ENCODE measurements around the gene FAM89B.
"Not testable (repeated sequence)": the region's sequence is repeated elsewhere in the genome, so short reads cannot be mapped to it uniquely, and the experiment has no call there.

FAM89B gene

GRCh38 chr11:65563601-65564000 lies 8.7 kb upstream of the FAM89B start:
- H3K4me3 ChIP-seq (ENCODE audit: low read depth, low read length), result no peak overlapping the region
- DNase-seq (ENCODE audit: low read depth), result no peak
- TF ChIP-seq CTCF (IDR thresholded peaks at IDR 0.05; ENCODE audit: control insufficient read depth, extremely low read depth, insufficient read depth), result no peak

GRCh38 chr11:65564879-65565559 lies 7.3 kb upstream of the FAM89B start:
- H3K4me3 ChIP-seq (ENCODE audit: low read depth, low read length); DNase-seq (ENCODE audit: low read depth): not testable (repeated sequence)

GRCh38 chr11:65565624-65566453 lies 6.5 kb upstream of the FAM89B start:
- DNase-seq (ENCODE audit: low read depth), result no peak
- TF ChIP-seq CTCF (IDR thresholded peaks at IDR 0.05; ENCODE audit: control insufficient read depth, extremely low read depth, insufficient read depth), result no peak
- H3K4me3 ChIP-seq (ENCODE audit: low read depth, low read length), result no peak overlapping the region

- no peak for TF ChIP-seq CTCF (IDR thresholded peaks at IDR 0.05; ENCODE audit: control insufficient read depth, extremely low read depth, insufficient read depth)
- H3K4me3 ChIP-seq (ENCODE audit: low read depth, low read length), result peak overlapping the region; percentile 97
- no peak for DNase-seq (ENCODE audit: low read depth)
These were observed 3.0 kb upstream of the FAM89B start for GRCh38 chr11:65569164-65569972.

GRCh38 chr11:65569973-65570918 lies 2.1 kb upstream of the FAM89B start, which contains the start of gene ZNRD2:
ZNRD2 (plus strand) TSS chr11:65570477; CDS start chr11:65570492, 15 bp downstream.
- TF ChIP-seq CTCF (IDR thresholded peaks at IDR 0.05; ENCODE audit: control insufficient read depth, extremely low read depth, insufficient read depth), result peak; percentile 45
- peak within 1 kb of the TSS; percentile 97 for H3K4me3 ChIP-seq (ENCODE audit: low read depth, low read length)
- DNase-seq (ENCODE audit: low read depth), result peak; percentile 92

- peak overlapping the region; percentile 97 for H3K4me3 ChIP-seq (ENCODE audit: low read depth, low read length)
- no peak for DNase-seq (ENCODE audit: low read depth)
- no peak for TF ChIP-seq CTCF (IDR thresholded peaks at IDR 0.05; ENCODE audit: control insufficient read depth, extremely low read depth, insufficient read depth)
These were observed 918 bp upstream of the FAM89B start for GRCh38 chr11:65571420-65571819.

Data from LNCaP clone FGC (cell line).